ENCODE data around the gene ERBB4.

The ERBB4 gene

DNA sequence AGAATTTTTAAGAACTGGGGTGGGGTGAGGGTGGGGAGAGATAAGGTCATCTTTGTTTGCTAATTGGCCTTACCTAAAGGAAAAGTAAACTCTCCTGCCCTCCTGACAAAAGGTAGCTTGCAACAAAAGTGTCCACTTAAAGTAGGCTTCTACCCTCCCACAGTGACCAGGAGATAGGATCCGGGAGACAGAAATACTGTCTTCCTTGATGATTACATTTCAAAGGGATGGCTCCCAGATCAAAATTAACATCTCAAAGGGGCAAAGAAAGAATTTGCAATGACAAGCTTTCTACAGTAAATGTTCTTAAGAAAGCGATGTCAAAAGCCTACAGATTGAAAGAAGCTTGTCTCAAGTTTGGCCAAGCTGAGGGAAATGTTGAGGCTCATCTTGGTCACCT lies 1206.9 kb downstream of the ERBB4 start:
- DNase-seq (ENCODE audit: low spot score): no peak

DNA sequence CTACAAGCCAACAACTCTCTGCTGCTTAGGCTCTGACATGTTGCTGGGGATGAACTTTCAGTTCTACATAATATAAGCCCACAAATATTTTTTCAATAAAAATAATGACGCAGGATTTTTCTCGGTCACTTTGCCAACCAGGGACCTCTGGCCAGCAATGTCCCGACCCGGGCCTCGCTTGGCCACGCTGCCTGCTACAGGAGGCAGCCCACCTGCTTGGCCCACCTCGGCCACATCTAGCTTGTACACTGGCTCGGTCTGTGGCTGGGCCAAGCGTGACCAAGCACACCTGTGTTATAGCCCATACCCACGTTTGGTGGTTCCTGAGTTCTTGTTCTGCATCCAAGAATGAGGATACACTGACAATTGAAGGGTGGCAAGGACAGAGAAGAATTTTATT lies 1208.7 kb downstream of the ERBB4 start:
- DNase-seq (ENCODE audit: low spot score): no peak

DNA sequence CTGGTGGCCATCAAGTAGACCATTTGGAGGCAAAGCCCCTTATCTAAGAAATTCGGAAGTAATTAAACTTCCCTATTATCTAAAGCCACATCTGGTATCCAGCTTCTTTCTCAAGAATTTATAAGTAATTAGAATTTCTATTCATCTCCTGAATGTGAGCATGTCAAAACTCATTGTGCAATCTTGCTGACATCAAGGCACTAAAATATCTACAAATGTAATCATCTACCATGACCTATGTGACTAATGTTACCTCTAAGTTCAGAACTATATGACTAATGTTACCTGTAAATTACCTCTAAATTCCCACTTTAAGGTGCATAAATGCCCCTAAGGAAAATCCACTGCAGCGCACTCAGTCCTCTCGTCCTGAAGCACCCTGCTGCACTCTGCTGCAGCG lies 1209.2 kb downstream of the ERBB4 start:
- no peak for DNase-seq (ENCODE audit: low spot score)

DNA sequence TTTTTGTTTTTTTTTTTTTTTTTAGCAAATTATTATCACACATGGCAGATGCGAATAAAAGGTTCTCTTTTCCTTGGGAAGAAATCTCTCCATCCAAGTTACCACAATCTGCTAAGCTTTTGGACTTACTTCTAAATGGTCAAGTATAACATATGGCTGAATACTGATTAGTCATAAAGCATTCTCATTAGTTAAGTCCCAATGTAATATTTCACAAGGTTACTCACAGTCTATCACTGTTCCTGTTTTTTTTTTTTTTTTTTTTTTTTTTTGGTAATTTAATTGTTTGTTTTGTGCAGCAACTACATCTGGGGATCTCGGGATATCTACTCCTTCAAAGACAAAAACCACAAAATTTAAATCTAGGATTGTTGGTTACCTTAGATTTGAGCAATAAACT lies 1210.5 kb downstream of the ERBB4 start:
- no peak for DNase-seq (ENCODE audit: low spot score)
